Measurements from ENCODE around the gene CELF2.

Gene CELF2

DNA sequence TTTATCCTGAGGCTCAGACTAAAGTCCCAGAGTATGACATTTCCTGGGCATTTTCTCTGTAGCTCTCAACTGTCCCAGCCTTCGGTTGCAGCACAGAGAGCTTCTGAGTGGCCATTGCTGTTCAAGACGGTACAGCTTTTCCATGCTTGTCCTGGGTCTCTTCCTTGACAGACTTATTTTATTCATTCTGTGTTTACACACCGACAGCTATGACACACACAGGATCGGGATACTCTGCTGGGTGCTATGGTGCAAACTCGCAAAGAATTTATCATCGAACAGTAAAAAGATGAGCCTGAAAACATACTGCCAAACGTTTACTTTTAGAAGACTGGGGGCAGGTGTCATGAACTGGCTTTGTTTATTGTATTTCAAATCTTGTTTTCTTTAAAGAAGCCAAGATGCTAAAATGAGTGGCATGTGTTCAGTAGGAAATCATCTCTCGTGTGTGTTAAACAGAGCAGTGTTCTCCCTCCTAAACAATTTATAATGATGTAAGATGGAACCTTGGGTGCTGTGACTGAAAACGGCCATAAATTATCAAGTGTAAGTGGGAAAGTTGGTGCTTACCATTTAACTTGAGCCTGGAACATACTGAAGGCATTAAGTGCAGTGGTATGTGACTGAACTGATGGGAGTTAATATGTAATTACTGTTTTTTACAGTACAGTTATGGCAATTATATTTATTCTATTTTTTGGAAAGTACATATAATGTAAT is 120.8 kb downstream of the CELF2 start:
- DNase-seq = no peak

DNA sequence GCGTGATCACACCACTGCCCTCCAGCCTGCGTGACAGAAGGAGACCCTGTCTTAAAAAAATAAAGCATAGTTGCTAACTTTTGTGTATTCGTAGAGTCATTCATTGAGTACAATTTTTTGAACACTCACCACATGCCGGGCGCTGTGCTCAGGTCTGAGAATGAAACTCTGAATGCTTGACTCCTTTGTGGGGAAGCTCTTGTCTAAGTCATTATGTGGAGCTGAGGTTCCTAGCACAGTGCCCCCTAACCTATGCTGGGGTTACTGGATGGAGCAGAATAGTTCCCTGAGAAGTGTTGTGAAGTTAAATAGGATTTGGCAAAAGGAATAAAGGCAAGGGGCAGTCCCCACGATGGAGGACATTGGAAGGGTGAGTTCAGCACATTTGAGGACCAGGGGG is 123.3 kb downstream of the CELF2 start:
- DNase-seq = no peak

DNA sequence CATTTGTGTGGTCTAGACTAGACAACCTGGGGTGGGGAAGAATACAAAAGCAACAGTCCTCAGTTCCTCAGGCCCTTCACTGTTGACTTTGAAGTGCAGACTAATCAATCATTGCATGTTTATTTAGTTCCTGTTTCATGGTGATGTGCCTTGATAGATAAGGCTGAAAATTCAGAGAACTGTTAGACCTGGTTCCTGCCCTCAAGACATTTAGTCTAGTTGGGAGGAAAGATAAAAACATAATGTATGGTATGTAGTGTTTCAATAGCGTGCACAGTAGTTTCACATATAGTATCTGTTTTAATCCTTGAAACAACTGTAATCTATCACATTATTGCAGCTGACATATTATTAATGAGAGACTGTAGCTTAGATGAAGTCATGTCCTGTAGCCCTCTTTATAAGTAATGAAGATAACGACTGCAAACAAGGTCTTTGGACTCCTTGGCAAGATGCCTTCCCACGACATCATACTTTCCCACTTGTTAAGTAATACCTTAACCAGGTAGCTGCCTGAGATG is 124.0 kb downstream of the CELF2 start:
- no peak for DNase-seq

DNA sequence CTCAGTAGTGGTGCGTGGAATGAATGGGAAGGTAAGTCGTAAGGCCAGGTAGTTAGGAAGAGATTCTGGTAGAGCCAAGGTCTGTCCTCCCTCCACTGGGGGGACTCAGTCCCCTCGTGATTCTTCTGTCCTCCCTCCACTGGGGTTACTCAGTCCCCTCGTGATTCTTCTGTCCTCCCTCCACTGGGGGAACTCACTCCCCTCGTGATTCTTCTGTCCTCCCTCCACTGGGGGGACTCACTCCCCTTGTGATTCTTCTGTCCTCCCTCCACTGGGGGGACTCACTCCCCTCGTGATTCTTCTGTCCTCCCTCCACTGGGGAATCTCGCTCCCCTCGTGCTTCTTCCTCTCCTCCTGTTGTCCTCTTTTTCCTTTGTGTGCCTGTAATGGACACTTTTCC is 125.1 kb downstream of the CELF2 start:
- DNase-seq = no peak

DNA sequence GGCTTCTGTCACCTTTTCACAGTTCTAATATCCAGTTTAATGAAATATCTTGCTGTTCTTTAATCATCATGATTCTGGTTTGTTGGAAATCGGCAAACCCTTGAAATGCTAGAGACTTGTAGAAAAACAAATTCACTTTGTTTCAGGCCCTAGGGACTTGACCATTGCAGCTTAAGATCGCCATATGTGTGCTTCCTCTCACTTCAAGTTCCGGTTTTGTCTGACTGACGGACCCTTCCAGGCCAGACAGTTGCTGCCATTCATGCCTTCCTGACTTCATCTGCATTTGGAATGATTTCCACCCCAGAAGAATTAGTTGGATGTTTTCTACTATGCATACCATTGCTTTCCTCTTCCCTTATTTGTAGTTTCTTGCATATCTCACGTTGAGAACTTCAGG is 125.6 kb downstream of the CELF2 start:
- no peak for DNase-seq

DNA sequence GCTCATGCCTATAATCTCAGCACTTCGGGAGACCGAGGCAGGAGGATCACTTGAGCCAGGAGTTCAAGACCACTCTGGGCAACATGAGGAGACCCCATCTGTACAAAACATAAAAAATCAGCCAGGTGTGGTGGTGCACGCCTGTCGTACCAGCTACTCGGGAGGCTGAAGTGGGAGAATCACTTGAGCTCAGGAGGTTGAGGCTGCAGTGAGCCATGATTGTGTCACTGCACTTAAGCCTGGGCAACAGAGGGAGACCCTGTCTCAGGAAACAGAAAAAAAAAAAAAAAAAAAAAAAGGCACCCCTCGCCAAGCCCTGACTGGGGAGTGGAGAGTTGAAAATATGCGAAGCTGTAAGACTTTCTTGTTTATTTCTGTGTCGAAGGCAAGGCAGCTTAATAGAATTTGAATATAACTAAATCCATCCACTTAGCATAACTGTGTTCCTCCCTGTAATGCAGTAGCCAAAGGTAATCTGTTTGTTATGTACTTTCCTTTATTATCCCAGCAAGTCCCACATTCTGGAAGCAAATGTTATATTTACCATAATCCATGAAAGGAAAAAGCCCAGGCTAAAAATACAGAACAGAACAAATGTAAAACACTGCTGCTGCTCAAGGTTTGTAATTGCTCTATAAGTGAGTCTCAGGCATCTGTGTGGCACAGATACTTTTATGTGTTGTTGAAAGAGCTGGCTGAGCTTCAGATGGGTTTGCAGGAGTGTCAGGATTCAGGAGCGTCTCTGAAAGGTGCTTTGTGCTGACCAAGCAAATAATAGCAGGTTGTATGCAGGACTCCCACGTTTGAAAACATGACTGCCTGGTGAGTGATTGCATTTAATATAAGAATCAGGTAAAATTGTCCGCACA is 127.2 kb downstream of the CELF2 start:
- no peak for DNase-seq

DNA sequence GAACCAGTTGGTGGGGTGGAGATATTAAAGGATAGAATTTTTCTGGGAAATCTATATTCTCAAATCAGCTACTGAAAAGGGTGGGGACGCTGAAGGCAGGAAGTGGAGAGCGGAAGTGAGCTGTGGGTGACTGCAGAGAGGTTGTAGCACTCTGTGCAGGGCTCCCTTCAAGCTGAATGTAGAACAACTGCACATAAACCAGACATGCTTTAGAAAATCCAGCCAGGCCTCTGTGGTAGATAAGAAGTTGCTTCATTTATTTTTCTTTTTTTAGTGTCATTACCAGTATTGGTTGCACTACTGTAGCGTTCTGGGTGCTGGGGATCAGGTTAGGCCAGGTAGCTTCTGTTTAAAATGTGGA is 127.8 kb downstream of the CELF2 start:
- no peak for DNase-seq

DNA sequence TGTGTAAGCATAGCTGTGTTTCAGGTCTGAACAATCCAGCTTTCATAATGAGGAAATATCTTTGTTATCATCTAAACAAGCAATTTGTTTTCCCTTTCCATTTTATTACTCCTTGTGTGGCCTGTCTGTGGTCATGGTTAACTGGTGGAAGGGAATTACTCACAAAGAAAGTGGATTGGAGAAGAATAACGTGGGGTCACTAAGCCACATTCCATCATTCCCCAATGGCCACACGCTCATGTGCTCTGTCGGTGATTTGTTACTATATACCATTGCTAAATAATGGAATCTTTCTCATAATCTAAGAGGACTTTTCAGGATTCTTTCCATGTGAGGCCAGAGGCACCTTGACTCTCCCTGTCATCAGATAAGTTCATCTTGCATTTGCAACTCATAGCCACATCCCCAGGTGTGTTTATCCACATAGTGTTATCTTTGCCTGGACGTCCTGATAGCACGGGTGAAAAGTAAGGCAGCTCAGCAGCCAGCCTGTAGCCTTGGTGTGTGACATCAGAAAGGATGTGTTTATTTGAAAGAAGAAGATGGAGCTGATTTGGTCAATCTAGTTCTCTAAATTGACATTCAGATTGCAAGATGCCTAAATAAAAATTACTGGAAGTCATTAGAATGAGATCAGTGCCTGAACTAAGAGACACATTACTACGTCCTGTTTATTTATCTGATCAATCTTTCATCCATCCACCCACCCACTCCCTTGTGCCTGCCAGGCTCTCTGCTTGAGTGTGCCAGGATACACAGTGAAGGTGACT is 128.9 kb downstream of the CELF2 start:
- DNase-seq = no peak

DNA sequence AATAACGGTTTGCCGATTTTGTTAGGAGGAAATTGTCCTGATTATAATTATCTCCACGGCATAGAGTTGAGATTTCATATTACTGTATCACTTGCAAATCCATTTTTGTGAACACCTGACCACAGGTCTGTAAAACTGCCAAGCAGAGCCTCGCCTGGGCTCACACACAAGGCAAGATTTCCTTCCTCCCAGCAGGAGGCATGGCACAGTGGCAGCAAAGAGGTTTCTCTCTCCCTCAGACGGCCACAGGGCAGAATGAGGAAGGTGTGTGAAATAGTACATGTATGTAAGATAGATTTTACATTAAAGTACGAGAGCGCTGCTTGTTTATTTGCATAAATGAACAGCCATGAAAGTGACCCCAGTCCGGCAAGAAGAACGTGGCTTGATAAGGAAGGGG is 130.1 kb downstream of the CELF2 start:
- DNase-seq = no peak

DNA sequence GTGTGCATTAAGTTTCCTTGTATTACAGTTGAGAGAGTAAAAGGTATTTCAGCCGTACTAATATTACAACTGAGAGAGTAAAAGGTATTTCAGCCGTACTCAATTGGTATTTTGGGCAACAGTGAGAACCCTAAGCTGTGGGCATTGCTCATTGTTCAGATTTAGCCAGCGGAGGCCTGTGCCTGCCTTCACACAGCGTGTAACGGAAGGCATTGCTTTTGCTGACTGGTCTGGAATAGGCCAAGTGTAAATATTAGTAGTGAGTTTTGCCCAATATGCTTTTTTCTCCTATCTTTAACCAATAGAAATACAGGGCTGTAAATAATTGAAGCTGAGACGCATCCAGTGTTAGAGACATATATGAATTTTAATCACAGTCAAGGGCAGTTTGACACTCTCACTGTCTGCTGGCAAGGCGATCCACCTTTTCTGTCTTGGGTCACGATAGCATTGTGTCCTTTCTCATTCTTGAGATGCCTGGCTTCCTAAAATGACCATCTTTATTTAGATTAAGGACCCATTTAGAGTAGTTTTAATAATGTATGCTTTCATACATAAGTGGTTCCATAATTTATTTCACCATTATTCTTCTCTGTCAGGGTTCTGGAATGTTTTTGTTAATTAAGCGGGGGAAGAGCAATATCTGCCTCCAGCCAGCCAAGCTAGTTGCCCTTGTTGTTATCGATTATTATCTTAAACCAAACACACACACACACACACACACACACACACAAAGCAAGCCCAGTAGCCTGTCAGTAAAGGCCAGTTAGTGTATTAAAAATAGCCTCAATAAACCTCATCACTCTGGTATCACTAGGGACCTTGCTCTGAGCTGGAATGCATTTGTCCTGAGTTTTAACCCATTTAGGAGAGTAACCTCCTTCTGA is 130.7 kb downstream of the CELF2 start:
- no peak for DNase-seq

DNA sequence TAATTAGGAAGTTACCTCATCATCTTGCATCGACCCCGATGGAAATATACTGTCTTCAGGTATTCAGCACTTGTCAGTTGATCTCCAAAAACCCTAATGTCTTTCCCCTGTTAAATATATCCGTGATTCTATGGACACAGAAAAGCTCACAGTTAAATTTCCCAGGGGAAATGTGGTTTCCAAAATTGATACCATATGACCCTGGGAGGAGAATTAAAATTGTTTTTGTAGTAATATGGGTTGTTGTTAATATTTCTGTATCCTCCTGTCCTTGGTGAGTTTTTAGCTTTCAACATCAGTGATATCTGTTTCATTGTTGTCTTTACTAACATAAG is 132.1 kb downstream of the CELF2 start:
- DNase-seq = no peak

DNA sequence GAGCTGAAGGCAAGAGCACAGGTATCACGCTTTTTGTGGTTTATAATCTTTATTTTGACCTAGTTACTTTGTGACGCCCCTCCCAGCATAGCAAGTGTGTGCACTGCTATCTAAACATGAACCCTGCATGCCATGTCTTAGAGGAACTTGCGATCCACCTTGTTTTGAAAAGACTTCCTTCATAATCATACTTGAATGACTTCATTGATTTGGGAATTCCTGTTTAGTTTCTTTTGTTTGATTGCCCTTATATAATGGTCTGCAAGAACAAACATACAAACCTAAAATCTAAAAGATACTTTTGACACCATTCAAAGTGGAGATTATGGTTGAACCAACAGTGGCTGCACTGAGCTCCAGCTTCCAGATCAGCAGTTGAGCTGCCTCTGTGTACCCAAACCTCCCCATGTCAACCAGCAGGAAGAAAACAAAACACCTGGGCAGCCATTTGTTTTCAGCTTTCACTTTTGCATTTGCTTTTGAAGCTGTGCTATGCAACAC is 132.6 kb downstream of the CELF2 start:
- no peak for DNase-seq

DNA sequence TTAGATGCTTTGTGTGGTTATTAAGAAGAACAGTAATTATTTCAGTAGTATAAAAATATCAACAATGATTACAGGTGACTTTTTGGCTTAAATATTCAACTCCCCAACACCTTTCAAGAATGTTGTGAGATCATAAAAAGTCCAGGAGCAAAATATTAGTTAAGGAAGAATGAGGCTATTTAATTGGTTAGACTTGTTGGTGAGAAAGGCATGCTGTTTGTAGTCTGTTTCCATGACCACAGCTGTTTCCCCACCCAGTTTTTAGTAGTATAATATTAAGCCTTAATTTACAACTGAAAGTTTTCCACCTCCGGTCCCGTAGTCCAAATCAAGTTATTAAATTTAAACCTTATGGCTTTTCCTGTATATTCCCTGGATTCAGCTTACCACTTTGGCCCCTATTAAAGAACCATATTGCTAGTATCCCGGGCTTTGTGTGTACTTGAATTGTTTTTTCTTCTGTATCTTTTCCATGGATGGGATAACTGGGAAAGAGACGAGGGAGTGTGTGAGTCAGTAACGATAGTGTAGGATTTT is 133.3 kb downstream of the CELF2 start:
- no peak for DNase-seq

DNA sequence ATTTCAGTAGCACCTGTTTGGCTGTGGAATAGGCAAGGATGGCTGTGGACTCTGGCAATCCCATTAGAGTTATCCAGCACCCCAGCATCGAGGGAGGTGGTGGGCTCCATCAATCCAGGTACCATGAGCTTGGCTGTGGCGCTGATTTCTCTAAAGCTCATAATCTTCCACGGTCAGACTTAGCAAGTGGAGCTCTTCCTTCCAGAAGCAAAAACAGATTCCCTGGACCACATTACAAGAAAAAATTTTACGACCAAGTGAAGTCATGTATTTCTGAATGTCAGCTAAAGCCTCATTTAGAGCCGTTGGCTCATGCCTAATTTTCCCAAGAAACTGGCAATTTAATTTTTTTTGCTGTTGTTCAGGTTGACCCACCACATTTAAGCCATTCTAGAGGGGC is 135.1 kb downstream of the CELF2 start:
- no peak for DNase-seq

DNA sequence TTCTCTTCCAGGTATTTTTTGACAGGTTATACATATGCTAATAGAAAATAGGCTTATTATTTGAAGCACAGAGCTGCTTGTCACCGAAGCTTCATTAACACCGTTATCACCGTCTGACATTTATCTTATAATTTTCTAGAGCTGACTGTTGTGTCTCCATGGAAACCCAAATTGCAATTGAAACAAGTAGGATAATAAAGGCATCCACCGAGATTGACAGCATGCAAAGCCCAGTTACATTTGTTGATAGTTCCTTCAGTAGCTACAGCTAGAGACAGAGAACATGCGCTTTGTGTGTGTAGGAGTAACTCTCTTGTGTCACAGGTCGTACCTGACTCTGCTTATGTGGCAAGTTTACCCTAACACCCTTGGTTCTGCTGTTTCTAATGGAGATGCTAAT is 135.6 kb downstream of the CELF2 start:
- no peak for DNase-seq

DNA sequence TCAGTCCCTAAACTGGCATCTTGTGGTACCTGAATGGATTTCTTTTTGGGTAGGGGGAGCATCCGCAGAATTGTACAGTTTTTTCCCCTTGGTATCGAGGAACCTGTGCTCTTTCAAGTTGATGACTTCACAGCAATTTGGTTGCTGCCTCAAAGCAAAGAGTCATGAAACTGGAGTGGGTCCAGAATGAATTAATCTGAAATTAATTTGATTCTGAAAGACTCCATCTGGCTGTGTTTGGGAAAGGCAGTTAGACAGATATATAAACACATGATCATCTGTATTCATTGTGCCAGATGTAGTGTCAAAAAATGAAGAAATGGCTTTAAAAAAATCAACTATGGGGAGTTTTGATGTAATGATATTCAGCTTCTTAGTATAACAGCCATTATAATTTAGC is 136.1 kb downstream of the CELF2 start:
- DNase-seq = no peak

DNA sequence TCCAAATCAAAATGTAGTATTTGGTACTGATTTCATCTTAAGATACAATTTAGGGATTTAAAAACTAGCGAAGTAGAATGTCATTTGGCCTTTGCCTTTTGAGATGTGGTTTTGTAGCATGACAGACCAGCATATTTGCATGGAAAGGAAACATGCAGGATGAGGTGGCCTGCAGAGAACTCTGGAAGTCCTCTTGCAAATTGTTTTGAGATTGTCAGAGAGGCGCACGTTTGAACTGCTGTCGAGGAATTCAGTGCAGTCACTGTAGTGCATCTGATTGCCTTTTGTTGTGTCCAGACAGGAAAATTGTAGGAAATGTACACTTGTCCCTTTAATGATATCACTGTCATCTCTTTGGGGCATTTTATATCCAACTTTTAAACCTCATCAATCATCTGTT is 136.7 kb downstream of the CELF2 start:
- no peak for DNase-seq

DNA sequence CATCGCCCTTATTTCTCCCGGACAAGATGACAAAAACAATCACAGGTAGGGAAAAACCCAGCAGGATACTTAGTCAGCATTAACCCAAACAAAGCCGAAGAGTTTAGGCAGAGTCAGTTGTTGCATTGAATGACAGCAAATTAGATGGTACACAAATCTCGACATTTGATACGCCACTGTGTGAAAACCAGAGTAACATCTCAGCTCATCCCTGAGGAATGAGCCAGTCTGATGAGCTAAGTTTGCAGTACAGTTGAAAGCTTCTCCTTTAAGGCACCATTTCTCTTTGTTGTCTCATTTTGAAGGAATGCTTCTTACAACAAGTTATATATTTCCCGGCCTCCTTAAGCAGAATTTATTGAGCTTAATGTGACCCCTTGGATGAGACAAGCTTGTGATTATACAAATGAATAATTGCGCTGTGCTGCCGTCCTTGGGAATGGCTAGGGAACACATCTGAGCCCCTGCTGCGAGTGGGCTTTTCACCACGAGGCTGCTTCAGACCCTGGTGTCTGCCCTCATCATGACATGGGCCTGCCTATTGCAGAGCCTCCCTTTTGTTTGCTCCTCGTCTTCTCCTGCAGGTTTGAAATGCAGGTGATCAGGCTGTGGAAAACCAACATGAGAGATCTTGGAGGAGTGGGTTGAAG is 137.3 kb downstream of the CELF2 start:
- DNase-seq = no peak

DNA sequence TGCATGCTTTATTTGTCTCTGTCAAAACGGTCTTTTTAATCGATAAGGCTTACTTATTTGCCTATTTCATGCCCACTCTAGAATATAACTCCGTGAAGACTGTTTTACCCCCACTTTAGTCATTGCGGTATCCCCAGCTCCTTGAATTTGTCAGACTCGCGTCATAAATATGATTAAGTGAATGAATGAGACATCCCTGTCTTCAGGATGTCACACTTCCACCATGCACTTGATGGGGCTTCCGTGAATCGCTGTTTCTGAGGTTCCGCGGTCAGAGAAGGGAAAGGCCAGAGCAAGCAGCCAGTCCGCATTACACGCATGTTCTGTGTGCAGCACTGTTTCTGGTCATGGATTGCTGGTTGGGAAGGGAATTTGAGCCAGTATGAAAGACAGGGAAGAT is 138.8 kb downstream of the CELF2 start:
- no peak for DNase-seq

DNA sequence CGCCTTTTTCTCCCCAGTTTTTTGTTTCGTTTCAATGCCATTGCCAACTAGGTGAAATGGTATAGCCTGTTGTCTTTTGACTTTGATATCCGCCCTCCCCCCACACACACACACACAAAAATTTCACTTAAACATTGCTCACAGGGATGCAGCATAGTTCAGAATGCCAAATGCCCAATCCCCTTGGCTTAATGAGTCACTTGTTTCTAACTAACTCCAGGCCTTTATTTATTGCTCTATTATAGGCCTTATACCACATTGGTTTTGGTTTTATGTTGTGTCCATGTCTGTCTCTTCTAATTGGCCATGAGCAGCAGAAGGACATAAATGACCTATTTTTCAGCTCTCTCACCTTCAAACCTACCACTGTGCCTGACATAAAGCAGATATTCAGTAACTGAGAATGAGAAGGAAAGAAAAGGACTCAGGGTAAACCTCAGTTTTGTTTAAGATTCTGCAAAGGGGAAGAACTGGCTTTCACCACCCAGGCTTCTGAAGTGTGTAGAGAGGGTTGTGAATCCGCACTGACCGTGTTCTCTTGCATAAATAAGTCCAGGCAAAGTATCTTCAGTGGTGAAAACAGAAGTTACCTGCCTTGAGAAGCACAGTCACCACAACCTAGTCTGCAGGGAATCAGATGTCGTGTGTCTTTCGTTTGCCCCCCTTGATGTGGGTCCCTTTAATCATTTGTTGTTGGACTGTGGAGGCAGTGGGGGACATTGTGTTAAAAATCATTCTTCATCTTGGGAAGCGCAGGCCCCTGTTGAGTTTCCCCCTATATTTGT is 139.8 kb downstream of the CELF2 start:
- DNase-seq = no peak

DNA sequence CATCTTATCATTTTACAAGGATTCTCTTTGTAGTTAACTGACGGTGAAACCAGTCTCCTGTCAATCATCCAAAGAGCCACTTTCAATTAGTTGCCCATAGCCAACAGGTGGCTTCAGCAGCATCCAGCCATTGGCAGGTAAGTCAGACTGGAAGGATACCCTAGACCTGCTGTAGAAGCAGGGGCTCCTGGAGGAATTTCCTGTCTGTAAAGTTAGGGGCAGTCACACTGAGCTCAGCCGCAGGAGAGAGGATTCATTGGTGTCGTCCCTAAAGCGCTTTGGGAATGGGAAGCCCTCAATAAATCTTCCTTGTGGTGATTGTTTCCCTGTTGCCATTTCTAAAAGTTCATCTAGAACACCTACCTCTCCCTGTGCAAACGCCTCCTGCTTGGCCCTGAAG is 140.4 kb downstream of the CELF2 start:
- DNase-seq = no peak

All from KG1 (cell line).